ENCODE measurements around the gene CDK9.

GRCh38 chr9:127776195-127776923 is 9.5 kb upstream of the CDK9 start:
- TF ChIP-seq, protein P1, sequence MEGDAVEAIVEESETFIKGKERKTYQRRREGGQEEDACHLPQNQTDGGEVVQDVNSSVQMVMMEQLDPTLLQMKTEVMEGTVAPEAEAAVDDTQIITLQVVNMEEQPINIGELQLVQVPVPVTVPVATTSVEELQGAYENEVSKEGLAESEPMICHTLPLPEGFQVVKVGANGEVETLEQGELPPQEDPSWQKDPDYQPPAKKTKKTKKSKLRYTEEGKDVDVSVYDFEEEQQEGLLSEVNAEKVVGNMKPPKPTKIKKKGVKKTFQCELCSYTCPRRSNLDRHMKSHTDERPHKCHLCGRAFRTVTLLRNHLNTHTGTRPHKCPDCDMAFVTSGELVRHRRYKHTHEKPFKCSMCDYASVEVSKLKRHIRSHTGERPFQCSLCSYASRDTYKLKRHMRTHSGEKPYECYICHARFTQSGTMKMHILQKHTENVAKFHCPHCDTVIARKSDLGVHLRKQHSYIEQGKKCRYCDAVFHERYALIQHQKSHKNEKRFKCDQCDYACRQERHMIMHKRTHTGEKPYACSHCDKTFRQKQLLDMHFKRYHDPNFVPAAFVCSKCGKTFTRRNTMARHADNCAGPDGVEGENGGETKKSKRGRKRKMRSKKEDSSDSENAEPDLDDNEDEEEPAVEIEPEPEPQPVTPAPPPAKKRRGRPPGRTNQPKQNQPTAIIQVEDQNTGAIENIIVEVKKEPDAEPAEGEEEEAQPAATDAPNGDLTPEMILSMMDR (IDR thresholded peaks at IDR 0.05; ENCODE audit: low read depth, low read length) = no peak
- TF ChIP-seq EZH2phosphoT487 (IDR thresholded peaks at IDR 0.05; ENCODE audit: low read depth) = no peak
